Upper lobe of right lung (tissue), 1 donor: ENCODE data around the gene PLCB2. TPM values are rescaled to one million over a fixed set of nuclear protein-coding genes. Genes with fewer than 3 reads are reported as not detected.

Experiments
- ATAC-seq: fragments of 200-7000 bp; cut with Tn5 transposase; one replicate; pipeline ENCODE4 v1.9.1; 2020; ENCODE audit warnings: mild to moderate bottlenecking, moderate library complexity
- DNase-seq: peaks from one replicate; pipeline ENCODE4 v3.0.0-alpha.2; 2020
- H3K27ac ChIP-seq: fragments of 200-600 bp; one replicate; pipeline ENCODE4 v1.8.0; 2022
- H3K27me3 ChIP-seq: fragments of 200-600 bp; one replicate; pipeline ENCODE4 v1.8.0; 2022; ENCODE audit warnings: mild to moderate bottlenecking
- H3K36me3 ChIP-seq: fragments of 200-600 bp; one replicate; pipeline ENCODE4 v1.8.0; 2022
- H3K4me1 ChIP-seq: fragments of 200-600 bp; one replicate; pipeline ENCODE4 v1.8.0; 2022
- H3K4me3 ChIP-seq: fragments of 200-600 bp; one replicate; pipeline ENCODE4 v1.8.0; 2022; ENCODE audit warnings: mild to moderate bottlenecking
- H3K9me3 ChIP-seq: fragments of 200-600 bp; one replicate; pipeline ENCODE4 v1.8.0; 2022
- intact Hi-C: fragments of 100-400 bp; cut with DNase I; formaldehyde crosslinking; loops from one replicate; pipeline ENCODE4 v1.11.0; 2022
- total RNA-seq: library from RNA; stranded (reverse); fragmentation: NEBNext Ultra II Directional; extraction: Animal tissue kit (Norgen Biotek cat#: 25700); gene quantifications from one replicate; pipeline ENCODE4 v1.2.1, GENCODE V29; 2021
- TF ChIP-seq, protein P1 (sequence below): fragments of 200-600 bp; IDR thresholded peaks from one replicate; pipeline ENCODE4 v1.8.0; 2022; ENCODE audit warnings: antibody characterized with exemption
- donor health status: DM: no; HTN: yes; CAD: no; lungs with severe emphysema.

The PLCB2 gene
- total RNA-seq, 1 donor from 2014 or later: 61.2 TPM

GRCh38 chr15:40320931-40321371 is 13.2 kb upstream of the PLCB2 start:
- Histone ChIP-seq H3K36me3 (no peaks in the 10 kb centered on the region), H3K27me3 (no peaks in the 10 kb centered on the region), H3K9me3 (no peaks in the 10 kb centered on the region), H3K4me1 (peaks cover 15% of the 10 kb centered on the region), H3K27ac (no peak overlapping the region), H3K4me3 (no peak overlapping the region)
- DNase-seq: no peak
- TF ChIP-seq, protein P1, sequence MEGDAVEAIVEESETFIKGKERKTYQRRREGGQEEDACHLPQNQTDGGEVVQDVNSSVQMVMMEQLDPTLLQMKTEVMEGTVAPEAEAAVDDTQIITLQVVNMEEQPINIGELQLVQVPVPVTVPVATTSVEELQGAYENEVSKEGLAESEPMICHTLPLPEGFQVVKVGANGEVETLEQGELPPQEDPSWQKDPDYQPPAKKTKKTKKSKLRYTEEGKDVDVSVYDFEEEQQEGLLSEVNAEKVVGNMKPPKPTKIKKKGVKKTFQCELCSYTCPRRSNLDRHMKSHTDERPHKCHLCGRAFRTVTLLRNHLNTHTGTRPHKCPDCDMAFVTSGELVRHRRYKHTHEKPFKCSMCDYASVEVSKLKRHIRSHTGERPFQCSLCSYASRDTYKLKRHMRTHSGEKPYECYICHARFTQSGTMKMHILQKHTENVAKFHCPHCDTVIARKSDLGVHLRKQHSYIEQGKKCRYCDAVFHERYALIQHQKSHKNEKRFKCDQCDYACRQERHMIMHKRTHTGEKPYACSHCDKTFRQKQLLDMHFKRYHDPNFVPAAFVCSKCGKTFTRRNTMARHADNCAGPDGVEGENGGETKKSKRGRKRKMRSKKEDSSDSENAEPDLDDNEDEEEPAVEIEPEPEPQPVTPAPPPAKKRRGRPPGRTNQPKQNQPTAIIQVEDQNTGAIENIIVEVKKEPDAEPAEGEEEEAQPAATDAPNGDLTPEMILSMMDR: peak; percentile 94
- intact Hi-C loops: no loop called here
- ATAC-seq: peak; percentile 48

- H3K27me3 ChIP-seq: no peaks in the 10 kb centered on the region
- H3K4me3 ChIP-seq: no peak overlapping the region
- intact Hi-C loops: no loop called here
- DNase-seq (no peak), ATAC-seq (no peak)
- no peak overlapping the region for H3K27ac ChIP-seq
- H3K36me3 ChIP-seq: no peaks in the 10 kb centered on the region
- TF ChIP-seq, protein P1: no peak
- H3K9me3 ChIP-seq: no peaks in the 10 kb centered on the region
- peaks cover 11% of the 10 kb centered on the region for H3K4me1 ChIP-seq
These were observed 12.7 kb upstream of the PLCB2 start for GRCh38 chr15:40320409-40320808.

DNA sequence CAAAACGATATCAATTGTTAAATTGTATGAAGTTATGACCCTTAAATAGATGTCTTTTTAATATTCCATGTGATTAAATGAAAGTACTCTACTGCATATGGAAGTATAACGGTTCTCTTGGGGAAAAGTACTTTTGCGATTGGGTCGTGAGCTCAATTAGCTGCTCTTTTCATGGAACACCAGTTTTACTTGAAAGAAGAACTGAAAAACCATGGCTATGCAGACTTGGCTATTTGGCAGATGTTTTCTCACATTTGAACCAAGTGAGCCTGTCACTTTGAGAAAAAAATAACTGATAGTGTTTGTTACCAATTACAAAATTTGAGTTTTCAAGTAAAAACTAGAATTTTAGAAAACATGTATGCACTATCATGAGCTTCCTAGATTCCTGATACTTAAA is 9.8 kb upstream of the PLCB2 start:
- H3K36me3 ChIP-seq: no peaks in the 10 kb centered on the region

DNA sequence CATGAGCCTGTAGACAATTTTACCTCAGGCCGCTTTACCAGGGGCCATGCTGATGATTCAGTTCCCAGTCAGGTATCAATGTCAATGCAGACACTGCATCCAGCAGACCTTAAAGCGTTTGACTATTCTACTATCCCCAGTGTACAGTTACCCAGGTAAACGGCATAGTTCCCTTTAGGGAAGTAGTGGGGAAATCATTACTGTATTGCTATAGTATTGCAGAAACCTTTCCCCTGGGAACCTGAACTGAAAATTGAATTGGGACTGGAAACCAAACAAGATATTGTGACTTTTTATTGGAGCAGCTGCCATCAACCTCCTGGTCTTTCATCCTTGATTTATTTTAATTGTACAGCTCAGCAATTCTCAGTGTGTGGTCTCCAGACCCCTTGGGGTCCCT is 9.2 kb upstream of the PLCB2 start:
- H3K27me3 ChIP-seq: no peaks in the 10 kb centered on the region
- no peaks in the 10 kb centered on the region for H3K9me3 ChIP-seq
- intact Hi-C loops: no loop called here
- no peak overlapping the region for H3K4me3 ChIP-seq
- TF ChIP-seq, protein P1: no peak
- H3K36me3 ChIP-seq: no peaks in the 10 kb centered on the region
- peaks cover 10% of the 10 kb centered on the region for H3K4me1 ChIP-seq
- H3K27ac ChIP-seq: no peak overlapping the region
- no peak for ATAC-seq
- DNase-seq: no peak

More for the DNA sequence above, 9.8 kb upstream of the PLCB2 start:
- ATAC-seq (no peak), DNase-seq (no peak)
- Histone ChIP-seq H3K4me3 (no peak overlapping the region), H3K9me3 (no peaks in the 10 kb centered on the region), H3K27ac (no peak overlapping the region), H3K4me1 (peaks cover 12% of the 10 kb centered on the region), H3K27me3 (no peaks in the 10 kb centered on the region)
- intact Hi-C loops: no loop called here
- TF ChIP-seq, protein P1: no peak

DNA sequence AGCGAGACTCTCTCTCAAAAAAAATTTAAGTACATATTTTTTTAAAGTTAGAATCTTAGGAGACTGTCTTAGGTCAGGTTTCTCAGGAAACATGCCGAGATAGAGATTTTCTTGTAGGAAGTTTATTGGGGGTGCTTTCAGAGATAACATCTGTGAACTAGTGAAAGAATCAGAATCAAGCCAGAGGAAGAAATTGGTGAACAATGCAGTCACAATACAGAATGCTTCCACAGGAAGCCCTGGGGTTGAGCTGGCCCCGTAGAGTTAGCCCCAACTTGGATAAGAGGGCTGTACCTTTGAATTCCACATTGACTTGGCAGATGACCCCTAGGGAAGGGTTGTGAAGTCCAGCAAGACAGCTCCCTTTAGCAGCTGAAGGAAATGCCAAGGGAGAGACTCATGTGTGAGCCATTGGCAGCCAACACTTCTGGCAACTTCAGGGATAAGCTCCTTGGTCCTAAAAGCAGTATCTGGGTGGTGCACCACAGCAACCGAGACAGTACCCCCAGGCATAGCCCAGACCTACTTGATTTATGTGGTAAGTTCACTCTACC is 7.1 kb upstream of the PLCB2 start:
- peaks cover 10% of the 10 kb centered on the region for H3K4me1 ChIP-seq
- no peak overlapping the region for H3K4me3 ChIP-seq
- intact Hi-C loops: no loop called here
- H3K36me3 ChIP-seq: no peaks in the 10 kb centered on the region
- no peaks in the 10 kb centered on the region for H3K27me3 ChIP-seq
- H3K27ac ChIP-seq: no peak overlapping the region
- DNase-seq (peak; percentile 9), ATAC-seq (no peak)
- TF ChIP-seq, protein P1: no peak
- no peaks in the 10 kb centered on the region for H3K9me3 ChIP-seq
